Adipocyte (in vitro differentiated cells): Measurements from ENCODE around the gene PTGER3.

Experiments used
- DNase-seq: peaks from one replicate; pipeline ENCODE4 v3.0.0-alpha.2; 2015; ENCODE audit warnings: low read depth
- H3K27me3 ChIP-seq: replicated peaks from 2 replicates; pipeline ENCODE4 v1.7.0; 2013; ENCODE audit warnings: mild to moderate bottlenecking, low read length, moderate library complexity; ENCODE audit not compliant: control insufficient read depth, insufficient read depth
- H3K36me3 ChIP-seq: 2 replicates; pipeline ENCODE4 v1.7.0; 2013; ENCODE audit warnings: low read length, mild to moderate bottlenecking, moderate library complexity; ENCODE audit not compliant: control insufficient read depth, insufficient read depth, severe bottlenecking
- H3K4me1 ChIP-seq: 2 replicates; pipeline ENCODE4 v1.7.0; 2013; ENCODE audit warnings: mild to moderate bottlenecking, low read length, moderate library complexity; ENCODE audit not compliant: control insufficient read depth, insufficient read depth
- H3K4me3 ChIP-seq: 2 replicates; pipeline ENCODE4 v1.7.0; 2013; ENCODE audit warnings: mild to moderate bottlenecking, low read length, moderate library complexity
- H3K9ac ChIP-seq: 2 replicates; pipeline ENCODE4 v1.7.0; 2013; ENCODE audit warnings: mild to moderate bottlenecking, low read length, moderate library complexity
- H3K9me3 ChIP-seq: 2 replicates; pipeline ENCODE4 v1.7.0; 2013; ENCODE audit warnings: mild to moderate bottlenecking, low read length, moderate library complexity; ENCODE audit not compliant: control insufficient read depth

Gene PTGER3

GRCh38 chr1:71047635-71048607, at the start of gene PTGER3:
TSS of gene PTGER3 (minus strand) at chr1:71047816. CDS start at chr1:71047577, 239 bp downstream.
- no peaks in the 10 kb centered on the region for H3K36me3 ChIP-seq
- H3K9ac ChIP-seq = peak within 1 kb of the TSS; percentile 91
- H3K9me3 ChIP-seq = no peaks in the 10 kb centered on the region
- DNase-seq = peak; percentile 58
- H3K4me3 ChIP-seq = peak within 1 kb of the TSS; percentile 94
- H3K4me1 ChIP-seq = peaks cover 29% of the 10 kb centered on the region
- no peaks in the 10 kb centered on the region for H3K27me3 ChIP-seq

DNA sequence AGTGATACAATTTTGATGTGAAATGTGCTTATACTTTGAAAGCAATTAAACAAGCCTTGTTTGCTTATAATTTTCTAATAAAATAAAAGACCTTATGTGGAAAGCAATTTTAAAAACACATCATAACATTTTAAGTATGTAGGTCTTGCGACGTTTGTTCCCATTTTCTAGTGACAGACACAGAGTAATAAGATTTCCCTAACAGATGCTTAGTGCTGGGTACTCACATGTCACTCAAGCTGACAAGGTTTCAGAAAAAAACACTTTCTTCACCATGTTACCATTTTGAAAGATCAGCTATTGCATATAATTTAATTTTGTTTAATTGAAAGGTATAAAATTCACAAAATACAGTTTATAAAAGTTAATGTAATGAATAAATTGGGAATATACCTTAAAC, 47.3 kb upstream of the PTGER3 start:
- Histone ChIP-seq H3K9ac (no peak overlapping the region), H3K36me3 (no peaks in the 10 kb centered on the region), H3K4me3 (no peak overlapping the region), H3K27me3 (no peaks in the 10 kb centered on the region), H3K9me3 (no peaks in the 10 kb centered on the region), H3K4me1 (peaks cover 19% of the 10 kb centered on the region)
- no peak for DNase-seq

DNA sequence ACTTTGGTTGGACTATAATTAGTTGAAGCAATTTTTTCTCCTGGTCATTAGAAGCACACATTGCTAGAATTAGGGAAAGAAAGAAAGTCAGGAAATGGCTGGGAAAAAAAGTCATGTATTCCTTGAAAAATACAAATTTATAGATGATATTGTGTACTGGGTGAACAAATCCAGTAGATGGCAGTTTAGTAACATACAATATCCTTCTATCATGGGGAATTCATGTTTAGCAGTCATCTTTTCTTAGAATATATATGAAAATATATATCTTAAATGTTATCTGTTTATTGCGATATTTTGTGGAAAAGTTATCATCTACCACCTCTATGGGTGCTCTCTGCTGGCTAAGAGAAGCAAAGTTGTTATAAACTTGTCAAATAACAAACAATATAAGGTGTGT, 46.3 kb upstream of the PTGER3 start:
- DNase-seq = peak; percentile 75
- Histone ChIP-seq H3K9ac (no peak overlapping the region), H3K27me3 (no peaks in the 10 kb centered on the region), H3K4me3 (no peak overlapping the region), H3K9me3 (no peaks in the 10 kb centered on the region), H3K36me3 (no peaks in the 10 kb centered on the region), H3K4me1 (peaks cover 28% of the 10 kb centered on the region)

DNA sequence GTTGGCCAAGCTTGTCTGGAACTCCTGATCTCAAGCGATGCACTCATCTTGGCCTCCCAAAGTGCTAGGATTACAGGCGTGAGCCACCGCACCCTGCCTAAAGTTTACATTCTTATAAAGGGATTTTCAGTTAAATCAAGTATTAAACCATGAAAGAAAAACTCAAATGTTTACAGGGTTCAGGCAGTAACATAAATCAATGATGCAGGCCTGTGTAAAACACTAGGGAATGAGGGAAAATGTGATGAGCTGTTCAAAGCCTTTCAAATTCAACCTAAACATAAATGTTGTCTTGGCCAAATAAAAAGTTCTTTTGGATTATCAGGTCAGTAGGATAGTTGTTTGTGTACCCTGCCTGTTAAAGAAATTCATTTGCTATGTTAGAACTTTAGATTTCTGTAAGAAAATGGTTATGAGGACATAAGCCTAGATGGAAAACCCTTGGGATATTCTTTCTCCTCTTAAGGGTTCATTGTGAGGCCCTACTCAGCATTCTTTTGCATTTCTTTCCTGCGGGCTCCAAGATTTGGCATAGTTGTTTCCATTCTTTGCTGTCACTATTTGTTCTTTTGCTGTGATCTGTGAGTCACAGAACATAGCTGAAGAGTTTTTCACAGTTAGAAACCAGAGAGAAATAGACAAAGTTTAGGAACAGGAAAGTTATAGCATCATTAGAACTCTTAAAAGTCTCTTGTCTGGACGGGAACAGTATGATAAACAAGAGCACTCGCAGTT, 42.1 kb upstream of the PTGER3 start:
- peak; percentile 89 for DNase-seq
- Histone ChIP-seq H3K4me1 (peaks cover 34% of the 10 kb centered on the region), H3K36me3 (no peaks in the 10 kb centered on the region), H3K9me3 (no peaks in the 10 kb centered on the region), H3K27me3 (no peaks in the 10 kb centered on the region), H3K4me3 (peak overlapping the region; percentile 57), H3K9ac (peak overlapping the region; percentile 84)

DNA sequence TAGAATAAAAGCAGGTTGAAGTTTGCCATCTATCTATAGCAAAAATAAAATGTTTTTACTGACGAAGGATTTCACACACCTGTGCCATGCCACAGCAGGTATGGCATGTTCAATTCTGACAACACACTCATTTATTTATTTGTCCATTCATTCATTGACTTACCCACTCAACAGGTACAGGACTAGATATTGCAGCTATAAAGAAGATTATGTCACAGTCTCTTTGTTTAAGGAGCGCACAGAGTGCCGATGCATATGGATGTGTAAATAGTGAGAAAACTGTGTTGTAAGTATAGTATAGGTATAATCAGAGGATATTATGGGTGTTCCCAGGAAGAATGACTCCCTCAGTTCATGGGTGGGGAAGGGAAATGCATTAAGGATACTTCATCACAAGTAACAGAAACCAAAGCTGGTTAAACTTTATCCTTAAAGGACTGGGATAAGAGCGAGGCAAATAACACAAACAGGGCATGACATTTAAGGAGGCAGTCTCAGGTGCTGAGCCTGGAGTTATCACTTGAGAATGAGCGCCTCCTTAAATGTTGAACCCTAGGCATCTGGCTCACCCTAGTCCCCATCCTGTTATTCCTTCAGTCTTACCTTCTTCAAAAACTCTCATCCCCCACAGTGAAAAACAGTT, 41.1 kb upstream of the PTGER3 start:
- H3K9me3 ChIP-seq = no peaks in the 10 kb centered on the region
- DNase-seq = no peak
- H3K4me3 ChIP-seq = peak overlapping the region; percentile 56
- H3K9ac ChIP-seq = peak overlapping the region; percentile 70
- no peaks in the 10 kb centered on the region for H3K27me3 ChIP-seq
- H3K36me3 ChIP-seq = no peaks in the 10 kb centered on the region
- peaks cover 34% of the 10 kb centered on the region for H3K4me1 ChIP-seq

- Histone ChIP-seq H3K9ac (no peak overlapping the region), H3K27me3 (no peaks in the 10 kb centered on the region), H3K4me3 (no peak overlapping the region)
These were observed 40.1 kb upstream of the PTGER3 start for GRCh38 chr1:71087713-71088112.

DNA sequence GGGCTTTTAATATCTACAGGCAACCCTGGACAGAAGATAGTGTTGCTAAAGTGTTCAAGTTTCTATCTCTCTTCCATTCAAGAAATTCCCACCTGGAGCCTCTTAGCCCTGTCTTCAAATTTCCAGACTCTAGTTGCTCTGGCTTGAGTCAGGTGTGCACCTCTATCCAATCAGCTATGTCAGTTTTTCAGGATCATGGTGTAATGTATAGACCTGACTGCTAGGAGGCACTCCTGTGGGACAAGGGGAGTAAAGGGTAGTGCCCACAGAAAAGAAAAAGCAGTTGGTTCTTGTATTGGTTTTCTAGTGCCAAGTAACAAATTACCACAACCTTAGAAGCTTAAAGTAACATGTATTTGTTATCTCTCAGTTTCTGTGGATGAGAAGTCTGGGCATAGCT, 39.4 kb upstream of the PTGER3 start:
- H3K27me3 ChIP-seq = no peaks in the 10 kb centered on the region
- DNase-seq = no peak
- H3K4me3 ChIP-seq = no peak overlapping the region
- no peak overlapping the region for H3K9ac ChIP-seq
- H3K9me3 ChIP-seq = no peaks in the 10 kb centered on the region
- no peaks in the 10 kb centered on the region for H3K36me3 ChIP-seq
- H3K4me1 ChIP-seq = peaks cover 34% of the 10 kb centered on the region

More at GRCh38 chr1:71087713-71088112, 40.1 kb upstream of the PTGER3 start:
- no peaks in the 10 kb centered on the region for H3K36me3 ChIP-seq
- no peak for DNase-seq
- H3K4me1 ChIP-seq = peaks cover 34% of the 10 kb centered on the region
- no peaks in the 10 kb centered on the region for H3K9me3 ChIP-seq

GRCh38 chr1:71086331-71086730, 38.7 kb upstream of the PTGER3 start:
- no peaks in the 10 kb centered on the region for H3K9me3 ChIP-seq
- DNase-seq = no peak

DNA sequence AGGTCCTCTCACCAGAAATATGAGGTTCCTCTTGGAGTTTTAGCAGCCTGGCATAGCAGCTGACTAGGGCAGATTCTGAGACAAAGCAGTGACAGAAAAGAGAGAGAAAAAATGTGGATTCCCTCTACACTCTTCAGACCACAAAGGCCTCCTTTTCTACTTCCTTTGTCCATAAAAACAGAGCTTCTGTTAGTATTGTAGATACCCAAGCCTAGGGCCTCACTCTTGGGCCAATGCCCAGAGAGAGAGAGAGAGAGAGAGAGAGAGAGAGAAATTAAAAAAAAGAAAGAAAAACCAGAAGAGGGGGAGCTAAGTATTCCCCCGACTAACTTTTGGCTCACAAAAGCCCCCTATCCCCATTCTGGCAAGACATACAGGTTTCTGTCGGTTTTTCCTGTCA, 35.7 kb upstream of the PTGER3 start:
- no peaks in the 10 kb centered on the region for H3K9me3 ChIP-seq
- H3K36me3 ChIP-seq = peaks cover 2% of the 10 kb centered on the region
- no peak overlapping the region for H3K9ac ChIP-seq
- H3K27me3 ChIP-seq = no peaks in the 10 kb centered on the region
- no peak overlapping the region for H3K4me3 ChIP-seq
- no peak for DNase-seq
- peaks cover 21% of the 10 kb centered on the region for H3K4me1 ChIP-seq

More at GRCh38 chr1:71086331-71086730, 38.7 kb upstream of the PTGER3 start:
- no peaks in the 10 kb centered on the region for H3K27me3 ChIP-seq
- peaks cover 34% of the 10 kb centered on the region for H3K4me1 ChIP-seq
- H3K9ac ChIP-seq = no peak overlapping the region
- H3K4me3 ChIP-seq = no peak overlapping the region
- H3K36me3 ChIP-seq = no peaks in the 10 kb centered on the region

DNA sequence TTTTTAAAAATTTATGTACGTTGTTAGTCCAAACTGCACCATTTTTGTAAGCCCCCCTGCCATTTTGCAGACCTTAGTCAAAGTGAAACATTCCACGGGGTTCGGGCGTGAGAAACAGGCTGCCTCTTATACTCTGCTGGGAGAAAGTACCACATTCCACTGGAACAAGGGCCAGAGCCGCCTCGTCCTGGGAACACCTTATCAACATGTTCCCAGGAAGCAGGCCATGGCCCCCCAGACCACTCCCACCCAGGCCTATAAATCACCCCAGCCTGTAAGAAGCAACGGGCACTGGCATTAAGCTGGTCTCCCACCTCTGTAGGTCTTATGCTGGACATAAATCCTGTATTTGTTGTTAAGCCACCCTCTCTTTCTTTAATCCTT, 34.1 kb upstream of the PTGER3 start:
- no peaks in the 10 kb centered on the region for H3K27me3 ChIP-seq
- H3K9ac ChIP-seq = peak overlapping the region; percentile 96
- H3K36me3 ChIP-seq = peaks cover 18% of the 10 kb centered on the region
- H3K9me3 ChIP-seq = no peaks in the 10 kb centered on the region
- peaks cover 21% of the 10 kb centered on the region for H3K4me1 ChIP-seq
- peak overlapping the region; percentile 92 for H3K4me3 ChIP-seq
- DNase-seq = no peak
